ENCODE results near the gene GALNTL6. TPM values are rescaled to one million over a fixed set of nuclear protein-coding genes. Genes with fewer than 3 reads are reported as not detected.
A peak's percentile ranks its signal among the peaks of the same experiment; 100 is the strongest.
"Not testable (repeated sequence)": the region's sequence is repeated elsewhere in the genome, so short reads cannot be mapped to it uniquely, and the experiment has no call there.

Gene GALNTL6
- polyA plus RNA-seq, 4 donors: 0.86 to 2.8 (median 1.1) TPM

- DNase-seq (ENCODE audit: low read depth in 4 of 4, low spot score in 3 of 4): no peak
Measured at GRCh38 chr4:172778583-172778982, 965.4 kb downstream of the GALNTL6 start.

GRCh38 chr4:172780566-172781081 lies 967.4 kb downstream of the GALNTL6 start:
- no peak for DNase-seq (ENCODE audit: low read depth in 4 of 4, low spot score in 3 of 4)

DNA sequence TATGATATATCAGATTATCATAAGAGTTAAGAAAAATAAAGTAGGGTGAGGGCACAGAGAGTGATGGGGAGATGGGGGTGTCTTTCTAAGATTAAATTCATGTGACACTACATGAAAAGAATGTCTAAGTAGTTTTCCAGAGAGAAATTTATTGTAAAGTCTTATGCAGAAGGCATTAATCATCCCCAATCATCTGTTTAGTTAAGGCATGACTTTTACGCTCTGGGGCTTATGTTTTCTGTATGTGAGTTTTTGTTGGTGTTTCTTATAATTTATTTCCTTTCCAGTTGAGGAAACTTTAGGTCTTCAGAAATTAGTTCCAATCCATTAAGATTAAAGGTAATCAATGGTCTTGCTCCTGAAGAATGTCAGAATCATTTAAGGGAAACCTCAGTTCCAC lies 972.4 kb downstream of the GALNTL6 start:
- no peak for DNase-seq (ENCODE audit: low read depth in 4 of 4, low spot score in 3 of 4)

GRCh38 chr4:172786039-172786792 lies 973.0 kb downstream of the GALNTL6 start:
- peak in 2 of 4 donors; percentile 22 to 23 for DNase-seq (ENCODE audit: low read depth in 4 of 4, low spot score in 3 of 4)

- DNase-seq (ENCODE audit: low read depth in 4 of 4, low spot score in 3 of 4): no peak
Measured at GRCh38 chr4:172787111-172787510, 973.9 kb downstream of the GALNTL6 start.

- no peak for DNase-seq (ENCODE audit: low read depth in 4 of 4, low spot score in 3 of 4)
Measured at GRCh38 chr4:172791841-172792240, 978.6 kb downstream of the GALNTL6 start.

DNA sequence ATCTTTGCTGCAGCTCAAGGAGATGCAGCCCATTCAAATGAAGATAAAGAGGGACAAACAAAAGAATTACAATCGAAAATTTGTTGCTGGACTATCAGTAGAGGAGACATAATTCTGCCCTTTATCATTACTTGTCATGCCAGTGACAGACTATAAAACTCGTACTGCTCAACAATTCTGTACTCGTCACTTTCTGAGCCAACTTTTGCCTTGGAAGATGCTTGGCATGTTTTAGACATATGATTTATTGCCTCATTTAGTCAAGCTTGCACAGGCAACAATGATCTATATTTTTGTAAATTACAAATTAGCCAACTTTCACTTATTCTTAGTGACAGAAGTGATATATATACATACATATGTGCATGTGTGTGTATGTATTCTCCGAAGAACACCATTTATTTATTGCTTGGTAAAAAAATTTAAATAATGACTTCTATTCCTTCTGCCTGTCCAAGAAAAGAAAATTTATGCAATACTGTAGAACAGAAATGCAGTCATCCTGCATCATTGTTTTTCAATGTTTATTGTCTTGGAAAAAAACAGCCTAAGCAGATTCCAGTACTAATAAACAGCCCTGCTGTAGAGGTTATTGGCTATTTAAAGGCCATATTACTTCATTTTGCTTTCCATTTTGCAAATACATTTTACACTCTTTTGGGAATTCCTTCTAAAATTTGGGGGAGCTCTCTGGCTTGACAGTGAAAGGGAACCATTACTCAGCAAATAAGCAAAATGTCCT lies 980.5 kb downstream of the GALNTL6 start:
- no peak for DNase-seq (ENCODE audit: low read depth in 4 of 4, low spot score in 3 of 4)

DNA sequence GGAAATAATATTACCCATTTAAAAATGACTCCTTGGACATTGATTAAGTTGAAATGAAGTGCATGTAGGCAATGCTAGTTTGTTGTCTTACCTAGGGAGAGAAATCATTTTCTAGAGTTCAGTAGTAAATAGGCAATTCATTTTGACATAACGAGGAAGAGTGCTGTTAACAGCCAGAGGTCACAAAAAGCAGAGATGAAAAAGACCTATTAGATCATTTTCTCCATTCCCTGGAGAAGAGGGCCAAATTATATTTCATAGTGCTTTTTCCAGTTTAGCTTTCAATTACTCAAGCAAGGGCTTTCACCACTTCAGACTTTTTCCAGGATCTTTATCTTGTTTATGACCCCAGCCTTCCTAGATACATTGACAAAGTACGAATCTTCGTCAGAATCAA lies 981.1 kb downstream of the GALNTL6 start:
- DNase-seq (ENCODE audit: low read depth in 4 of 4, low spot score in 3 of 4): no peak

DNA sequence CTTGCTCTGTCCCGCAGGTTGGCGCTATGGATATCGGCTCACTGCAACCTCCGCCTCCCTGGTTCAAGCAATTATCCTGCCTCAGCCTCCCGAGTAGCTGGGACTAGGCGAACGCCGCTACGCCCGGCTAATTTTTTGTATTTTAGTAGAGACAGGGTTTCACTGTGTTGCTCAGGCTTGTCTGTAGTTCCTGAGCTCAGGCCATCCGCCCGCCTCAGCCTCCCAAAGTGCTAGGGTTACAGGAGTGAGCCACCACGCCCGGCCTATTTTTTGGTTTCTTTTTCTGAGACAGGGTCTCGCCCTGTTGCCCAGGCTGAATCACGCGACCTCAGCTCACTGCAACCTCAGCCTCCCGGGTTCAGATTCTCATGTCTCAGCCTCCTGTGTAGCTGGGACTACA lies 984.1 kb downstream of the GALNTL6 start:
- not testable (repeated sequence) for DNase-seq (ENCODE audit: low read depth in 4 of 4, low spot score in 3 of 4)

GRCh38 chr4:172802032-172802431 lies 988.8 kb downstream of the GALNTL6 start:
- DNase-seq (ENCODE audit: low read depth in 4 of 4, low spot score in 3 of 4): no peak

- DNase-seq (ENCODE audit: low read depth in 4 of 4, low spot score in 3 of 4): no peak
Measured at GRCh38 chr4:172806841-172807240, 993.6 kb downstream of the GALNTL6 start.

DNA sequence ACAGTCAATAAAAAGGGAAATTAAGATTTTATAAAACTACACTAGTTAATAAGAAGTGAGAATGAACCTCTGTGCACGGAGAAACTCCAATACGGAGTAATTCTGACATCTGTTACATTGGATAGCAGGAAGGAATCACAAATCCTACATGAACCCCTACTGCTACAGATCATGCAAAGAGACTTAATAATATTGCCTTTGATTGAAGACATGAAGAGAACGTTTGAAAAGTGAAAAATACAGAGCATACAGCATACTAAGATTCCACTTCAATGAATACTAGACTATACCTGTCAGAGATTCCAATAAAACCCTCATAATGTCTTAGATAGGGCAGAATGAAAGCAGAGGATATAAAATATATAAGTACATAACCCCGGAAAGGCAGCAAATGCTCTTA lies 995.0 kb downstream of the GALNTL6 start:
- no peak for DNase-seq (ENCODE audit: low read depth in 4 of 4, low spot score in 3 of 4)

DNA sequence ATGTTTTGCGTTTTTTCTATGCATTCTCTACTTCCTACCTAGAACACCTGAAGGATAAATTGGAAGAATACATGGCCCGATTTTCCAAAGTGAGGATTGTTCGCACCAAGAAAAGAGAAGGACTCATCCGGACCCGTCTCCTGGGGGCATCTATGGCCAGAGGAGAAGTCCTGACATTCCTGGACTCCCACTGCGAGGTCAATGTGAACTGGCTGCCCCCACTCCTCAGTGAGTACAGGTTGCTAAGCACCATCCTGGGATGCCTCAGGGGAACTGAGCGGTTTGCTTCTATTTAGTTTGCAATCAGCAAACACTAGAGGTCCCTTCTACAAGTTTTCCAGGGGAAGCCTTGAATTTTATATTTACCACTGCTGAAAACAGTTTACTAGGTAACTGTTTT lies 996.1 kb downstream of the GALNTL6 start:
- DNase-seq (ENCODE audit: low read depth in 4 of 4, low spot score in 3 of 4): no peak

GRCh38 chr4:172813359-172813923 lies 1000.2 kb downstream of the GALNTL6 start:
- no peak for DNase-seq (ENCODE audit: low read depth in 4 of 4, low spot score in 3 of 4)

GRCh38 chr4:172815499-172816164 lies 1002.4 kb downstream of the GALNTL6 start:
- DNase-seq (ENCODE audit: low read depth in 4 of 4, low spot score in 3 of 4): no peak

GRCh38 chr4:172818901-172819300 lies 1005.7 kb downstream of the GALNTL6 start:
- DNase-seq (ENCODE audit: low read depth in 4 of 4, low spot score in 3 of 4): no peak

- DNase-seq (ENCODE audit: low read depth in 4 of 4, low spot score in 3 of 4): no peak
Measured at GRCh38 chr4:172819353-172819752, 1006.1 kb downstream of the GALNTL6 start.

- DNase-seq (ENCODE audit: low read depth in 4 of 4, low spot score in 3 of 4): no peak
Measured at GRCh38 chr4:172822331-172822730, 1009.1 kb downstream of the GALNTL6 start.

DNA sequence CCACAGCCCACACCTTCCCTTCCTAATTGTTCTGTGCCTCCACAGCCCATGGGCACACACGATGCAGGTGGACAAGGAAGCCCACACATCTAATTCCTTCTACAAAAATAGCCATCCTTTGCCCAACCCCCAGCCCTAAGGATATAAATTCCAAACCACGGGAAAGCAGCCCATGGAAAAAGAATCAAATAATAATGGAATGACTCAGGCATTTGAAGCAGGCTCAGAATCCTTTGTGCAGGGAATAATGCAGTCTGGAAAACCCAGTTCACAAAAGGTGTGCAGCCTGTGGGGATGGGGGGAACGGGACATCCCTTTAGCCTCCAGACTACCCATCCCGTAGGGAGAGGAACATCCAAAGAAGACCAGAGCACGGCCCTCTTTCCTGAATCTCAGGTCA lies 1013.1 kb downstream of the GALNTL6 start:
- no peak for DNase-seq (ENCODE audit: low read depth in 4 of 4, low spot score in 3 of 4)

GRCh38 chr4:172826861-172827260 lies 1013.7 kb downstream of the GALNTL6 start:
- no peak for DNase-seq (ENCODE audit: low read depth in 4 of 4, low spot score in 3 of 4)

DNA sequence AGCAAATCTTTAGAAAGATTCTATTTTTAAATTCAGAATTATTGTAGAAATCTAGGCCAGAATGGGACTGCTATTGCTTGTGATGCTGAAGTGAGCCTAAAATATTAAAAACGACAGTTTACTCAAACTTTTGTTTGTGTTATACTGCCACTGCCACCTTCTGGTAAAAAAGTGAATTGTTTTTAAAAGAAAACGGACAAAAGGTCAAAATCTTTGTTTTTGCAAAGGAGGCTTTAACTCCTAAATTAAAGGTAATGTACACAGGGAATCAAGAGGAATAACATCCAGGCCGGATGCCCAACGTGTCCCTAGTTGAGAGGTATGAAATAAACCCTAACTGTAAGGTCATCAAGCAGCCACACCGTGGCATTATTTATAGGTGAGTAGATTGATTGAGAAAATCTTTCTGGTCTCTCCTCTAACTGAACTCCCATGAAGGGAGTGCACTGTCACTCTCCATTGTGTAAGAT lies 1017.1 kb downstream of the GALNTL6 start:
- DNase-seq (ENCODE audit: low read depth in 4 of 4, low spot score in 3 of 4): peak in 2 of 4 donors; percentile 5

All from right renal pelvis (tissue), 4 donors.